ENCODE data around the gene SUMO1.
"Not testable (repeated sequence)": the region's sequence is repeated elsewhere in the genome, so short reads cannot be mapped to it uniquely, and the experiment has no call there.

Gene SUMO1

DNA sequence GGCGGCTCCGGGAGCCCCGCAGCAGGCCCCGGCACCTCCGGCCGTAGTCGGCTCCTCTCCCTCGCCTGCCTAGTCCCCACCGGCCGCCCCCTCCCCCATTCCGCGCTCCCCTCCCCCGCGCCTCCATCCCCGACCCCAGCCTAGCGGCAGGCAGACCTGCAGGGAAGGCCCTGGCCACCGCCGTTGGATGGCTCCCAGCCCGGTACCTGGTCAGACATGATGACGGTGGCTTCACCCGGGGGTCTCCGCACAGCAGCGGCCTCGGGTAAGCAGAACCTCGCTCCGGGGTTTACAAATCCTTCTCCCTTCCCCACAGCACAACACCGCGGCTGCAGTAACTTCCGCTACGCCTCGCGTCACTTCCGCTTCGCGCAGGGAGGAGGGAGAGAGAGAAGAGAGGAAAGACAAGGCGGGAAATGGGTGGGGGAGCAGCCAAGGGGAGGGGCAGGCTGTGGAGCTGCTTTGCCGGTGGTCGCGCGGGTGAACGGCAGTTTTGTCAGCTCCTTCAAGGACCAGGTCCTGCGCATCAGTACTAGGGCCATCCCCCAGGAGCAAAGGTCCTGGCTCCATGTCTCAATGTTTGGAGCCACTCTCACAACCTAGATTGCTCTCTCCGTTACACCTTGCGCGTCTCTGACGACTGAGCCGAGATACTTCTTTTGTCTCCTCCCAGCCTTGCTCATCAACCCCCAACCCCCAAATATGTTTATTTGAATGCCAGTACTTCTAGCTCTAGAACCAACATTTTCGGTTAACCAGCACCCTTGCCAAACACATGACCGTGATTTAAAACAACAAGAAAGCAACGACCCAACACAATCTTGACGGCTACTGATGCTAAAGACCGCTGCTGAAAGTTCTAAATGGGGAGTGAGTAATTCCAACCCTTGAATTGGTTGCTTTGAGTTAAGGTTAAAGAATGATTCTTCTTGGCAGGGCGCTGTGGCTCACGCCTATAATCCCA, at the start of gene SUMO1:
Gene SUMO1, minus strand, starts transcription at position 364 of the 964 bp plus-strand sequence. Its CDS starts 146 bp downstream, at position 218.
- peak; percentile 83 to 92 (median 90) for DNase-seq

GRCh38 chr2:202286595-202286994, 48.2 kb upstream of the SUMO1 start:
- no peak for DNase-seq

DNA sequence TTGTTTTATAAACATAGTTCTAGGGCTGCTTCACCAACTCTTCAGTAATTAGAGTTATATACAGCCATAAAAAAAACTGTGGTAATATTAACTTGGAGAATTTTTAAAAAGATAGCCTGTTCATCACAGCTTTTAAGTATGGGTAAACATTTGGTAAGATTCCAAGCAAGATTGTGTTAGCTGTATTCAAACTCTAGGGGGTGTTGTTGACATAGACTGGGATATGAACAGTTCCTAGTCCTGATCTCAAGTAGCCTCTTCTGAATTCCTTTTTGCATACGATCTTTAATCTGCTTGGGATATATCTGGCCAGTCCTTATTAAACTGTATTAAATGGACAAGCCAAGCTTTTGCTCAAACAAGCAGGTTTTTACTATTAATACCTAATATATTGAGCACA, 40.5 kb upstream of the SUMO1 start:
- DNase-seq, result no peak

- DNase-seq, result no peak
Observed at GRCh38 chr2:202278036-202278760, 39.8 kb upstream of the SUMO1 start.

DNA sequence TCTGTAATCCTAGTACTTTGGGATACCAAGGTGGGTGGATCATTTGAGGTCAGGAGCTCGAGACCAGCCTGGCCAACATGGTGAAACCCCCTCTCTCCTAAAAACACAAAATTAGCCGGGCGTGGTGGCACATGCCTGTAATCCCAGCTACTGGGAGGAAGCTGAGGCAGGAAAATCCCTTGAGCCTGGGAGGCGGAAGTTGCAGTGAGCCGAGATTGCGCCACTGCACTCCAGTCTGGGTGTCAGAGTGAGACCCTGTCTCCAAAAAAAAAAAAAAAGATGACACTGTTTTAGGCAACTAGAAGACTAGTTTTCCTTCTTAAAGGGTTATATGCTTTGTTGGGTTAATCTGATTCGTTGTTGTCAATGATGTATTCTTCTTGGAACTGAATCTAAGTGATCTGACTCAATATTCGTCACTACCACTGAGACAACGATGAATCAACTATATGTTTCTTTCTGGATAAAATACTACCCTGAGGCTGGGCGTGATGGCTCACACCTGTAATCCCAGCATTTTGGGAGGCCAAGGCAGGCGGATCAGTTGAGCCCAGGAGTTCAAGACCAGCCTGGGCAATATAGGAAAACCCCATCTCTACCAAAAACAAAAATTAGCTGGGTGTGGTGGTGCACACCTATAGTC, 37.8 kb upstream of the SUMO1 start:
- DNase-seq, result not testable (repeated sequence)

- DNase-seq, result no peak
Observed at GRCh38 chr2:202270487-202270886, 32.1 kb upstream of the SUMO1 start.

DNA sequence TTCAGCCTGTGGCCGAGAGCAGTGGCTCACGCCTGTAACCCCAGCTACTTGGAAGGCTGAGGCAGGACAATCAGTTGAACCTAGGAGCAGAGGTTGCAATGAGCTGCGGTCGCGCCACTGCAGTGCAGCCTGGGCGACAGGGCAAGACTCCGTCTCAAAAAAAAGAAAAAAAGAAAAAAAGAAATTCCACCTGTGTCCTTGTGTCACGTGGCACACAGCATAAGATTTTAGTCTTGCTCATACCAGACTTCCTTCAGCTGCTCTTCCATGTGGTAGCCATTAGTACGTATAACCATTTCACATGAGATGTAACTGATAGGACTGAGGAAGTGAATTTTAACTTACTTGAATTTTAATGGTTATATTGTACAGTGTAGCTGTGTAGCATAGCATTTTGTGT, 31.2 kb upstream of the SUMO1 start:
- no peak for DNase-seq

- DNase-seq, result peak in 1 of 6 experiments; percentile 14
Observed at GRCh38 chr2:202267495-202267894, 29.1 kb upstream of the SUMO1 start.

GRCh38 chr2:202265467-202266277, 27.3 kb upstream of the SUMO1 start, which contains the start of gene NOP58:
Gene NOP58 (plus strand): TSS chr2:202265763. CDS start chr2:202265942, 179 bp downstream.
- peak; percentile 78 to 93 (median 92) for DNase-seq

DNA sequence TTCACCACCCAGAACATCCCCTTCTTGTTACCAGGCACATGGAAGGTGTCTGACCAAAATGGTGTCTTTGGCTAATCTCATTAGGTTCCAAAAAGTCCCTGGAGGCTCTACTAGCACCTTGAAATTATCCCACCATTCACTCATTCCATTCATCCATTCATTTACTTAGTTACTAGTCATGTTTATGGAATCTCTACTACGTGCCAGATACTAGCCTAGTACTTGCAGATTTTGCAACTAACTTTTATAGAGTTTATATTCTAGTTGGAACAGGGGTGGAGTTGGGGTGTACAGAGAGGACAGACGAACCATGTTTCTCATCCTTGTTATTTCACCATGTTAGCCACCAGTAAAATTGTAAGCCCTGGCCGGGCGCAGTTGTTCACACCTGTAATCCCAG, 23.1 kb upstream of the SUMO1 start:
- DNase-seq, result no peak

DNA sequence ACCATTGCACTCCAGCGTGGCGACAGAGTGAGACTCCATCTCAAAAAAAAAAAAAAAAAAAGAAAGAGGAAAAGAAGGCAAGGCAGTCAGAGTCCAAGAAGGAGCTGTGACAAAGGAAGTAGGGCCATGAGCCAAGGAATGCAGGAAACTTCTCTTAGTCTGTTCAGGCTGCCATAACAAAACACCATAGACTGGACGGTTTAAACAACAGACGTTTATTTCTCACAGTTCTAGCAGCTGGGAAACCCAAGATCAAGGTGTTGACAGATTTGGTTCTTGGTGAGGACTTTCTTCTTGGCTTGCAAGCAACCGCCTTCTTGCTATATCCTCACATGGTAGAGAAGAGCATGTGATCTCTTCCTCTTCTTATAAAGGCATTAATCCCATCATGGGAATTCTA, 13.1 kb upstream of the SUMO1 start:
- DNase-seq, result no peak

- no peak for DNase-seq
Observed at GRCh38 chr2:202249521-202250253, 11.3 kb upstream of the SUMO1 start.

GRCh38 chr2:202247710-202248109, 9.3 kb upstream of the SUMO1 start:
- DNase-seq, result not testable (repeated sequence)

GRCh38 chr2:202237787-202238233, 587 bp downstream of the SUMO1 start:
- DNase-seq, result peak in 3 of 6 experiments; percentile 12 to 40 (median 33)

DNA sequence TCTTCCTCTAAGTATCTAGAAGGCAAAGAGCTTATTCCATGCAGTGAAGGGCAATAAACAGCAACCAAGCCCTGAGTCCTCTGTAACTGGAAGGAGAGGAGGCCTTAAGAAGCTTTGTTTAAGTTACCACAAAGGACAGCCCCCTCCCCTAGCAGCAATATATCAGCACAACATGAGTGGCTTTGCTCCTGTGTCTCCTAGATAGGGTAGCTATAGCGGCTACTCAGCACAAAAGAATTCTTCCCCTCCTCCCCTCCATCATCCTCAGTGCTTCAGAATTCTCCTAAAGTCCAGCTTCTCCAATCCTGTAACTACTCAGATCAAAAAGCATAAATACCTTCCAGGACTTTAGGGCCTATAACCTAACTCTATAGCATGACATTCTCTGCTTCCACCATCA, 16.5 kb downstream of the SUMO1 start:
- DNase-seq, result no peak

DNA sequence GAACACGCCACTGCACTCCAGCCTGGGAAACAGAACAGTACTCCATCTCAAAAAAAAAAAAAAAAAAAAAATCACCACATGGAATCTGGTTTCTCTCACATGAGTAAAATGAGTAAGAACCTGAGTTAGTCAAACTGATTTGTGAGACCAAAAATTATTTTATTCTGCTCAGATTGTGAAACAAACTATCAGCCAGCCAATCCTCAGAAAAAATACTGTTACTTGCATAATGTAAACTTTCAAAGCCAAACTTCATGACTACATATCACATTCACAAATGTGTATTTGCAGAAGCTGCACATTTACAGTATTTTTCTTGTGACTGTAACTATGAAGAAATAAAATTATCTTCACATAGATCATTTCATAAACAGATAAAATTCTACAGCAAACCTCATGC, 23.2 kb downstream of the SUMO1 start:
- no peak for DNase-seq

- DNase-seq, result no peak
Observed at GRCh38 chr2:202208526-202208925, 29.9 kb downstream of the SUMO1 start.

DNA sequence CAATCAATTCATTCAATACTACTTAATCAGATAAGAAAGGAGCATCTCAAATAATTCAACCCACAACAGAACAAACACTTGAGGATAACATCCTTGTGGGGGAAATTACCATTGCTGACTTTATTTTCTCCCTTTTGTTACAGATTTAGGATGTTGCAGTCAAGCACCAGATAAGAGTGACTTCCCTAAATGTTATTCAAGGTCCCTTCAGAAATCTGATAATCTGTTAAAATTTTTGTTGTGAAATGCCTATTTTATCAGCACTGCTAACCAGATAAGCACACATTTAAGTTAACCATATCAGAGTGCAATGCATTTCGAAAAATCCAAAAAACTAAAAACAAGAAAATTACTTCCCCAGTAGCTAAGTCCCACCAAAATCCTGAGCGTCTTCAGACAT, 33.5 kb downstream of the SUMO1 start:
- DNase-seq, result no peak

- DNase-seq, result no peak
Observed at GRCh38 chr2:202203348-202203747, 35.0 kb downstream of the SUMO1 start.

GRCh38 chr2:202201220-202202160, 36.9 kb downstream of the SUMO1 start:
- DNase-seq, result no peak
